Melanocyte of skin (primary cell): ENCODE data around the gene RBAK. TPM values are rescaled to one million over a fixed set of nuclear protein-coding genes. Genes with fewer than 3 reads are reported as not detected.

ENCODE experiments used
- small RNA-seq, 2 donors: library from RNA; depleted of rRNA; stranded (forward); fragments of <200 nt; gene quantifications; one replicate each; pipeline ENCODE3, GENCODE V24; 2012
- total RNA-seq, 2 donors: library from RNA; depleted of rRNA; stranded (reverse); fragments of >200 nt; gene quantifications; 2 replicates each; pipeline ENCODE4 v1.2.3, GENCODE V29; 2012

The RBAK gene
- 1 to 10 TPM; 8.0 to 9.6 TPM for total RNA-seq

DNA sequence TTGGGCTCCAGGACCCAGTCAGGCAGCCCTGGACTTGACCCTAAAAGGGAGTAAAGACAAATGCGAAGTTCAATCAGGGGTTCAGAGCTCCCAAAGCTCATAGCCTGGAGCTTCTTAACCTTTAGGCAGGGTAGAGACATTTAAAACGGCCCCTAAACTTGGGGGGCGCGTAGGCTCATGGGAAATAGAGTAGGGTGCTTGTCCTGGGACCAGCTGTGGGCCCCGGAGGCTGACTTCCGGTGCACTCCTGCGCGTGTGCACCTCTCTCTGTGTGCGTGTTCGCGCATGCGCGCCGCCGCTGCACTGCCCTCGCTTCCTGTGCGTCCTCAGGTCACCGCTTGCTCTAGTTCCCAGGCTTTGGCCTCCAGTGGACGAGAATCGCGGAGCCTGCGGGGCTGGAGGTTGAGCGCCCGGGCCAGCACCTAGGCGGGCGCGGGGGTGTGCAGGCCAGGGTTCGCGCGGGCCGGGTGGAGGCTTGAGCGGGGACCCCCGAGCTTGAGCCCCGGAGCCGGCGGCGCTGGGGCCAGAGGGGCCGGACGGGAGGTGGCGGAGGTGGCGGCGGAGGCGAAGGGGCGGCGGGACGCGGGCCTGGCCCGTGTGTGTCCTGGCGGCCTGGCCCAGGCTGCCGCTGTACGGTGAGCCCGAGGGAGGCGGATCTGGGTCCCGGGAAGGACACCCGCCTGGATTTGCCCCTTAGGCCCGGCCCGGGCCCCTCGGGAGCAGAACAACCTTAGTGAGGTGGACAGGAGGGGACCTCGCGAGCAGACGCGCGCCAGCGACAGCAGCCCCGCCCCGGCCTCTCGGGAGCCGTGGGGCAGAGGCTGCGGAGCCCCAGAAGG, at the start of gene RBAK:
TSS of gene RBAK (plus strand) at position 303 of the 839 bp plus-strand sequence. CDS start 2,217 bp downstream, outside the sequence.

Small RNA genes within 50 kb of the gene (small RNA-seq; reads per million reads assigned to genes)
- gene AC092032.1 = 0 reads per million in 2 donors

Other genes starting within 250 kb of the RBAK start
- under 1 TPM in 1 of 2 donors, not detected in 1; under 0.01 TPM for gene PAPOLB, start 183.8 kb upstream of the RBAK start, total RNA-seq
- gene RADIL, start 162.1 kb upstream of the RBAK start, total RNA-seq = 1 to 10 TPM in 1 of 2 donors, under 1 TPM in 1; 0.34 to 4.0 TPM
- gene MMD2, start 86.7 kb upstream of the RBAK start, total RNA-seq = not detected
- 10 to 100 TPM; 49.6 to 54.0 TPM for gene WIPI2, start 144.4 kb downstream of the RBAK start, total RNA-seq
- under 1 TPM; under 0.01 to 0.33 TPM for gene SLC29A4, start 237.1 kb downstream of the RBAK start, total RNA-seq